H1 (cell line): ENCODE results near the gene PARD6B. TPM values are rescaled to one million over a fixed set of nuclear protein-coding genes. Genes with fewer than 3 reads are reported as not detected.

Experiments used
- CTCF ChIA-PET: fragments of 300-600 bp; sonication (Branson Sonifier 250); formaldehyde crosslinking; loops from one replicate; lab custom pipeline; 2021; ENCODE audit not compliant: partially characterized antibody; lab: Charles Lee
- POLR2A ChIA-PET: fragments of 300-600 bp; sonication (Branson Sonifier 250); formaldehyde crosslinking; loops from one replicate; lab custom pipeline; 2021; ENCODE audit warnings: inconsistent platforms; ENCODE audit not compliant: partially characterized antibody; lab: Charles Lee
- DNase-seq, 2 experiments: peaks; one replicate each; pipeline versions ENCODE4 v3.0.0 to v3.0.0-alpha.2; 2010 to 2022; ENCODE audit warnings: low spot score in 2 of 2, low read depth in 1 of 2, mixed read lengths in 1 of 2
- FAIRE-seq: peaks from 2 replicates; lab custom pipeline; 2011; peaks lifted over from hg19 to GRCh38; lab: Jason Lieb, UNC
- H2AFZ ChIP-seq: 2 replicates; pipeline ENCODE4 v1.8.1; 2012; ENCODE audit warnings: low read length, inconsistent platforms
- H2AK5ac ChIP-seq: 2 replicates; pipeline ENCODE4 v1.6.1; 2013; ENCODE audit warnings: low read depth, low read length
- H2BK120ac ChIP-seq: replicated peaks from 2 replicates; pipeline ENCODE3; 2013; ENCODE audit warnings: low read depth, low read length, inconsistent platforms
- H2BK12ac ChIP-seq: 2 replicates; pipeline ENCODE4 v1.6.1; 2013; ENCODE audit warnings: low read depth, low read length
- H2BK15ac ChIP-seq: 2 replicates; pipeline ENCODE4 v1.6.1; 2013; ENCODE audit warnings: low read length
- H2BK20ac ChIP-seq: 2 replicates; pipeline ENCODE4 v1.6.1; 2013; ENCODE audit warnings: low read length
- H2BK5ac ChIP-seq: 2 replicates; pipeline ENCODE4 v1.6.1; 2013; ENCODE audit warnings: low read depth, low read length
- H3K14ac ChIP-seq: 2 replicates; pipeline ENCODE4 v1.6.1; 2013; ENCODE audit warnings: inconsistent platforms; ENCODE audit not compliant: insufficient read length
- H3K18ac ChIP-seq: 2 replicates; pipeline ENCODE4 v1.6.1; 2013; ENCODE audit warnings: low read length; ENCODE audit errors: extremely low read depth
- H3K23ac ChIP-seq: 2 replicates; pipeline ENCODE4 v1.6.1; 2013; ENCODE audit warnings: inconsistent platforms; ENCODE audit not compliant: insufficient read length
- H3K23me2 ChIP-seq: 2 replicates; pipeline ENCODE4 v1.6.1; 2013; ENCODE audit warnings: low read depth, low read length
- H3K27ac ChIP-seq: 2 replicates; pipeline ENCODE4 v1.6.1; 2011; ENCODE audit warnings: low read depth, low read length, inconsistent platforms
- H3K27me3 ChIP-seq, 4 experiments: replicated peaks in 1 of 4; 1 replicate in 1 of 4; 2 replicates in 3 of 4; pipeline versions ENCODE4 v1.6.1 to v1.8.1; 2011 to 2013; ENCODE audit warnings: low read length in 3 of 4, mild to moderate bottlenecking in 3 of 4, inconsistent platforms in 2 of 4, mixed read lengths in 2 of 4, moderate library complexity in 1 of 4; ENCODE audit not compliant: control insufficient read depth in 3 of 4, insufficient read depth in 3 of 4; ENCODE audit errors: extremely low read depth in 1 of 4
- H3K36me3 ChIP-seq, 4 experiments: 2 replicates each; pipeline versions ENCODE4 v1.6.1 to v1.8.1; 2011 to 2013; ENCODE audit warnings: mild to moderate bottlenecking in 4 of 4, low read length in 3 of 4, moderate library complexity in 2 of 4, control low read depth in 1 of 4, inconsistent platforms in 1 of 4; ENCODE audit not compliant: insufficient read depth in 4 of 4, control insufficient read depth in 2 of 4
- H3K4ac ChIP-seq: replicated peaks from 2 replicates; pipeline ENCODE3; 2013; ENCODE audit warnings: low read length, low read depth, mixed read lengths, inconsistent platforms; ENCODE audit not compliant: insufficient read length
- H3K4me1 ChIP-seq, 4 experiments: replicated peaks in 1 of 4; 1 replicate in 1 of 4; 2 replicates in 3 of 4; pipeline versions ENCODE4 v1.6.1 to v1.8.1; 2011 to 2013; ENCODE audit warnings: low read length in 3 of 4, inconsistent platforms in 2 of 4, mixed read lengths in 1 of 4; ENCODE audit not compliant: insufficient read depth in 4 of 4, control insufficient read depth in 3 of 4
- H3K4me2 ChIP-seq, 2 experiments: 2 replicates each; pipeline versions ENCODE4 v1.6.1 to v1.8.1; 2011 to 2013; ENCODE audit warnings: low read depth in 2 of 2, low read length in 2 of 2, control low read depth in 1 of 2, inconsistent platforms in 1 of 2, mild to moderate bottlenecking in 1 of 2; ENCODE audit not compliant: insufficient read depth in 1 of 2
- H3K4me3 ChIP-seq, 4 experiments: fragments of 200-600, 300-600 bp in 1 of 4; sonication (generic), shearing (Covaris generic), sonication (Bioruptor Twin) in 1 of 4; 2 replicates each; pipeline versions ENCODE4 v1.5.1 to v1.8.1; 2011 to 2016; ENCODE audit warnings: low read length in 4 of 4, low read depth in 3 of 4, control low read depth in 2 of 4, inconsistent platforms in 2 of 4, mild to moderate bottlenecking in 2 of 4, mixed read lengths in 1 of 4, moderate library complexity in 1 of 4; ENCODE audit not compliant: insufficient read depth in 2 of 4; ENCODE audit errors: extremely low read depth in 1 of 4
- H3K56ac ChIP-seq: replicated peaks from 2 replicates; pipeline ENCODE3; 2013; ENCODE audit warnings: low read depth, mild to moderate bottlenecking, mixed read lengths, low read length, inconsistent platforms; ENCODE audit not compliant: insufficient read length
- H3K79me1 ChIP-seq: 2 replicates; pipeline ENCODE4 v1.6.1; 2013; ENCODE audit warnings: low read depth, low read length, control low read depth
- H3K79me2 ChIP-seq, 2 experiments: 2 replicates each; pipeline versions ENCODE4 v1.6.1 to v1.8.1; 2012 to 2013; ENCODE audit warnings: low read length in 2 of 2, mild to moderate bottlenecking in 2 of 2, inconsistent platforms in 1 of 2; ENCODE audit not compliant: insufficient read depth in 2 of 2, control insufficient read depth in 1 of 2
- H3K9ac ChIP-seq, 4 experiments: replicated peaks in 1 of 4; 1 replicate in 1 of 4; 2 replicates in 3 of 4; pipeline versions ENCODE4 v1.6.1 to v1.8.1; 2011 to 2013; ENCODE audit warnings: low read depth in 3 of 4, low read length in 3 of 4, control low read depth in 2 of 4, mild to moderate bottlenecking in 2 of 4, moderate library complexity in 2 of 4, inconsistent platforms in 1 of 4; ENCODE audit errors: extremely low read depth in 1 of 4
- H3K9me3 ChIP-seq, 2 experiments: 2 replicates each; pipeline versions ENCODE4 v1.6.1 to v1.8.1; 2012 to 2013; ENCODE audit warnings: mild to moderate bottlenecking in 2 of 2, moderate library complexity in 2 of 2, control low read depth in 1 of 2, inconsistent platforms in 1 of 2, low read depth in 1 of 2, low read length in 1 of 2, mixed read lengths in 1 of 2; ENCODE audit not compliant: insufficient read depth in 2 of 2
- H4K20me1 ChIP-seq, 2 experiments: replicated peaks in 1 of 2; 2 replicates each; pipeline versions ENCODE3 to v1.8.1; 2011 to 2013; ENCODE audit warnings: inconsistent platforms in 2 of 2, low read length in 2 of 2, mild to moderate bottlenecking in 1 of 2; ENCODE audit not compliant: insufficient read depth in 2 of 2, control insufficient read depth in 1 of 2
- H4K5ac ChIP-seq: 2 replicates; pipeline ENCODE4 v1.6.1; 2013; ENCODE audit warnings: low read length, low read depth, mixed read lengths, inconsistent platforms; ENCODE audit not compliant: insufficient read length
- H4K8ac ChIP-seq: 2 replicates; pipeline ENCODE4 v1.8.0; 2013; ENCODE audit warnings: mild to moderate bottlenecking, moderate library complexity, low read length, inconsistent platforms; ENCODE audit not compliant: insufficient read depth; ENCODE audit errors: extremely low read depth
- H4K91ac ChIP-seq: replicated peaks from 2 replicates; pipeline ENCODE3; 2013; ENCODE audit warnings: low read length, mixed read lengths, inconsistent platforms; ENCODE audit not compliant: insufficient read length
- ASH2L ChIP-seq: fragments of 200-600, 300-600 bp; sonication (generic); IDR thresholded peaks from one replicate; pipeline ENCODE4 v1.7.1; 2017; ENCODE audit warnings: low read length
- CEBPB ChIP-seq: IDR thresholded peaks from 2 replicates; pipeline ENCODE4 v1.6.1; 2012; ENCODE audit warnings: low read depth, low read length
- CHD1 ChIP-seq: IDR thresholded peaks from 2 replicates; pipeline ENCODE4 v1.6.1; 2012; ENCODE audit warnings: low read depth, low read length, improper control_type of control experiment
- CHD2 ChIP-seq: IDR thresholded peaks from 2 replicates; pipeline ENCODE4 v1.6.1; 2012; ENCODE audit warnings: low read length, improper control_type of control experiment
- CREB1 ChIP-seq: IDR thresholded peaks from 2 replicates; pipeline ENCODE4 v1.6.1; 2012; ENCODE audit warnings: inconsistent platforms
- CTBP2 ChIP-seq: IDR thresholded peaks from 2 replicates; pipeline ENCODE4 v1.7.0; 2011; ENCODE audit warnings: borderline replicate concordance, mild to moderate bottlenecking, moderate library complexity, mixed read lengths, low read length; ENCODE audit not compliant: insufficient read depth, insufficient read length
- PHF8 ChIP-seq: fragments of 200-600 bp; sonication (generic); conservative IDR thresholded peaks from 2 replicates; pipeline ENCODE4 v1.7.1; 2012; ENCODE audit warnings: low read depth, mild to moderate bottlenecking, inconsistent platforms, low read length, moderate library complexity
- POLR2A ChIP-seq, 2 experiments: IDR thresholded peaks; 1 replicate in 1 of 2; 2 replicates in 1 of 2; pipeline ENCODE4 v1.6.1; 2011; ENCODE audit warnings: low read depth in 2 of 2, low read length in 2 of 2, mild to moderate bottlenecking in 2 of 2; ENCODE audit errors: control extremely low read depth in 1 of 2
- POLR2AphosphoS5 ChIP-seq: IDR thresholded peaks from 2 replicates; pipeline ENCODE4 v1.6.1; 2011; ENCODE audit warnings: low read depth, low read length
- POU5F1 ChIP-seq: IDR thresholded peaks from 2 replicates; pipeline ENCODE4 v1.6.1; 2011; ENCODE audit warnings: low read depth, mild to moderate bottlenecking, low read length, moderate library complexity
- TAF1 ChIP-seq: IDR thresholded peaks from 2 replicates; pipeline ENCODE4 v1.6.1; 2011; ENCODE audit warnings: mild to moderate bottlenecking, low read depth, low read length
- TCF12 ChIP-seq: IDR thresholded peaks from 2 replicates; pipeline ENCODE4 v1.6.1; 2011; ENCODE audit warnings: low read depth, mild to moderate bottlenecking, low read length
- YY1 ChIP-seq: IDR thresholded peaks from 2 replicates; pipeline ENCODE4 v1.6.1; 2011; ENCODE audit warnings: low read depth, mild to moderate bottlenecking, low read length
- WGBS, 2 experiments: shearing (Covaris generic) in 1 of 2; methylation state at CpG; one replicate each; pipeline versions ENCODE4 v1.1.6 to v1.1.7; 2013 to 2015; ENCODE audit warnings: low lambda C conversion rate in 2 of 2, mixed read lengths in 2 of 2, inconsistent platforms in 1 of 2, low coverage in 1 of 2, missing lambda C conversion rate in 1 of 2; ENCODE audit not compliant: insufficient replicate concordance in 2 of 2, insufficient coverage in 1 of 2, insufficient read length in 1 of 2; ENCODE audit errors: extremely low coverage in 1 of 2, missing lambda C conversion rate in 1 of 2; 5-methylcytosine and 5-hydroxymethylcytosine counted together
- polyA plus RNA-seq, 7 experiments: library from polyadenylated mRNA; depleted of rRNA in 3 of 7; stranded (reverse) in 5 of 7; unstranded in 2 of 7; fragments of >200 nt in 5 of 7; fragments of 200-250 nt in 2 of 7; gene quantifications; 1 replicate in 5 of 7; 2 replicates in 1 of 7; 4 replicates in 1 of 7; pipeline versions ENCODE4 v1.2.1 to v1.2.3, GENCODE V29; 2011 to 2013; ENCODE audit warnings: missing spikeins in 2 of 7, mixed read lengths in 2 of 7
- total RNA-seq: library from RNA; stranded (reverse); fragmentation: NEBNext Ultra II Directional; extraction: Animal tissue kit (Norgen Biotek cat#: 25700); gene quantifications from 2 replicates; pipeline ENCODE4 v1.2.1, GENCODE V29; 2021
- TF ChIP-seq, protein P1 (sequence below): IDR thresholded peaks from 2 replicates; pipeline ENCODE4 v1.6.1; 2012; ENCODE audit warnings: inconsistent platforms
- TF ChIP-seq, protein P2 (sequence below): IDR thresholded peaks from 2 replicates; pipeline ENCODE4 v1.6.1; 2012; ENCODE audit warnings: inconsistent platforms

The PARD6B gene
- total and polyA plus RNA-seq, 2 of the 8 experiments (the other 6 are each of a cell fraction or from before 2014, with no cell fraction given), result 5.2 to 34.1 TPM

DNA sequence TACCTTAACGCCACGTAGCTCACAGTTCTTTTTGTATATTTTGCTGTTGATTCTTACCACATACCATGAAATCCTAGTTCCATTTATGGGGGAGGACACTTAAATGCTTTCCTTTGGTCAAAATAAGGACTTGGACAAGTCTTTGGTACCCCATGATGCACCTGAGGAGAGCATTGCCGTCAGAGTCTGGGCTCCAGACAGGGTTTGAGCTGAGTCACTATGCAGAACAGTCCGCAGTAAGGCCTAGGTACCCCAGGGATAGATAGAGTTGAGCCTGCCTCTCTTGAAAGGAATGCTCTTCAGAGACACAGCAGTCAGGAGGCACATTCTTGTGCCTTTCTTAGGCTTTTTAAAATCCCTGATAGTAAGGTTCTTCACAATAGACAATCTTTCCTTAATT, 6.0 kb downstream of the PARD6B start:
- Histone ChIP-seq H3K23me2 (no peaks in the 10 kb centered on the region), H2BK15ac (no peak overlapping the region), H3K9ac (no peak overlapping the region), H3K4me1 (peaks cover 2 to 7% (median 5%) of the 10 kb centered on the region in 4 experiments; a peak in 4 of 7 replicates), H4K5ac (no peak overlapping the region), H4K20me1 (peaks cover 0 to 5% of the 10 kb centered on the region in 2 experiments), H2BK120ac (no peak overlapping the region), H2BK20ac (no peak overlapping the region), H3K79me1 (peaks cover 3% of the 10 kb centered on the region; the same call in 1 of the 2 replicates), H3K9me3 (no peaks in the 10 kb centered on the region), H3K18ac (no peak overlapping the region), H2BK5ac (no peak overlapping the region), H3K14ac (no peak overlapping the region), H3K4me2 (0 out of 4 replicates have a peak overlapping the region, but pooled peaks of 1 of the 2 experiments have one; percentile 16), H2AFZ (no peak overlapping the region), H3K36me3 (peaks cover 0 to 13% (median 2%) of the 10 kb centered on the region in 4 experiments; a peak in 3 of 8 replicates), H2BK12ac (no peak overlapping the region), H3K27me3 (no peaks in the 10 kb centered on the region), H3K27ac (no peak overlapping the region), H4K91ac (no peak overlapping the region), H3K4me3 (no peak overlapping the region), H3K79me2 (peaks cover 12 to 82% of the 10 kb centered on the region in 2 experiments; a peak in 3 of 4 replicates), H4K8ac (no peak overlapping the region), H3K23ac (no peak overlapping the region), H3K4ac (no peak overlapping the region), H3K56ac (no peak overlapping the region), H2AK5ac (no peak overlapping the region)
- ChIA-PET CTCF (interaction anchor here (0.6 to 1.9 kb wide), 9 partner anchors 9 to 111 kb away, joined by 3 to 11 read pairs (median 5); no protein-coding TSS in a partner anchor), POLR2A (interaction anchor here (0.6 to 1.8 kb wide), 6 partner anchors 9 to 65 kb away, joined by 3 to 13 read pairs (median 4); no protein-coding TSS in a partner anchor)
- DNase-seq (peak in 1 of 2 experiments; percentile 39), FAIRE-seq (no peak)
- WGBS, 2 experiments, result 65% methylated on average over 4 of the region's 4 CpGs; no CpG with 5 or more reads in 1 of the 2 experiments
- no peak for TF ChIP-seq ASH2L
- TF ChIP-seq TAF1, result no peak
- no peak for TF ChIP-seq CTBP2
- TF ChIP-seq PHF8, result no peak
- no peak for TF ChIP-seq POU5F1
- no peak for TF ChIP-seq POLR2A (IDR thresholded peaks at IDR 0.05; ENCODE audit: control extremely low read depth in 1 of 2, low read depth in 2 of 2, low read length in 2 of 2)
- no peak for TF ChIP-seq TCF12
- TF ChIP-seq, protein P1, sequence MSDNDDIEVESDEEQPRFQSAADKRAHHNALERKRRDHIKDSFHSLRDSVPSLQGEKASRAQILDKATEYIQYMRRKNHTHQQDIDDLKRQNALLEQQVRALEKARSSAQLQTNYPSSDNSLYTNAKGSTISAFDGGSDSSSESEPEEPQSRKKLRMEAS, result no peak
- no peak for TF ChIP-seq CREB1
- no peak for TF ChIP-seq CHD1
- no peak for TF ChIP-seq CEBPB
- TF ChIP-seq, protein P2, sequence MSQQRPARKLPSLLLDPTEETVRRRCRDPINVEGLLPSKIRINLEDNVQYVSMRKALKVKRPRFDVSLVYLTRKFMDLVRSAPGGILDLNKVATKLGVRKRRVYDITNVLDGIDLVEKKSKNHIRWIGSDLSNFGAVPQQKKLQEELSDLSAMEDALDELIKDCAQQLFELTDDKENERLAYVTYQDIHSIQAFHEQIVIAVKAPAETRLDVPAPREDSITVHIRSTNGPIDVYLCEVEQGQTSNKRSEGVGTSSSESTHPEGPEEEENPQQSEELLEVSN, result no peak
- no peak for TF ChIP-seq YY1
- TF ChIP-seq CHD2, result no peak
- TF ChIP-seq POLR2AphosphoS5, result no peak
